ENCODE results near the gene GPR84. TPM values are rescaled to one million over a fixed set of nuclear protein-coding genes. Genes with fewer than 3 reads are reported as not detected.
A peak's percentile ranks its signal among the peaks of the same experiment; 100 is the strongest.

GPR84 gene
- polyA plus RNA-seq, 2 of the 4 experiments (the other 2 are of a cell fraction) = not detected

DNA sequence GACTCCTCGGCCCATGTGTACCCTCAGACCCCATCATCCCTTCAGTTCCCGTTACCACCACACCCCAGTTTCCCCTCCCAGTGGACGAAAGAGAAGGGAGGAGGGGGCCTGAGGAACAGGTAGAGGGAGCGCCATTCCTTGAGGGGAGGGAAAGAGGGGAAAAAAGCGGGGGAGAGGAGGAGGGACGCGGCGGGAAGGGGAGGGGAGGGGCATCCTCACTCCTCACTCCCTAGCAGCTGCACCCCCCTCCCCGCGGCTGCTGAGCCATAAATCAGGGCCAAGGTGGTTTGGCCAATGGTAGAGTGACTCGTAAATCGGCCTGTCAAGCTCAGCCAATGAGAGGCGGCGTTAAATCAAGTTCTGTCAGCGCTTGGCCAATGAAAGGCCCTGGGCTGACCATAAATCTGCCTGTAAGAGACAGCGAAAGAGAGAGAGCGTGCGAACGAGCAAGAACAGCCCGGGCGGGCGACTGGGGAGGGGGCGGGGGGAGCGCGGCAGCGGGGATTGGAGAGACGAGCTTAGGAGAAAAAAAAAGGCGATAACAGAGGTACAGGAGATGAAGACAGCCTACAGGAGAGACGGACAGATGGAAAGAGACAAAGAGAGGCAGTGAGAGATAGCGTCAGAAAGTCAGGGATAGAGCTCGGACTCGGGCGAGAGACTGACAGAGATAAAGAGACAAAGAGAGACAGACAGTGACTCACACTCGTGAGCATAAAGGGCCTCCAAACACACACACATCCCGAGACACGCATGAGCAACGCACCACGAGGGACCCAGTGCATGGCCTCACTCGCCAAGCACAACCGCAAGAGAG lies 5.1 kb downstream of the GPR84 start:
- peak overlapping the region; percentile 54 for H3K4me3 ChIP-seq
- H3K9me3 ChIP-seq = no peaks in the 10 kb centered on the region
- WGBS (ENCODE audit: missing lambda C conversion rate) = 3% methylated on average over 35 of the region's 40 CpGs
- peak overlapping the region; percentile 81 to 91 for H3K27ac ChIP-seq
- FAIRE-seq (peak; percentile 79), ATAC-seq (peak; percentile 80 to 92), DNase-seq (ENCODE audit: low read depth in 1 of 2, low spot score in 1 of 2) (peak; percentile 99 to 100)
- peak overlapping the region; percentile 89 for H3K4me2 ChIP-seq
- POLR2A ChIA-PET = interaction anchor here (0.6 to 3.4 kb wide), 11 partner anchors 9 to 322 kb away, joined by 3 to 27 read pairs (median 5); partner anchors contain the start of genes CBX5, COPZ1, HNRNPA1 and NFE2
- H3K4me1 ChIP-seq = peaks cover 28% of the 10 kb centered on the region
- CTCF ChIA-PET = interaction anchor here (0.7 to 9.2 kb wide), 22 partner anchors 9 to 350 kb away, joined by 3 to 125 read pairs (median 8); partner anchors contain the start of genes COPZ1 and HOXC8
- no peak for TF ChIP-seq RCOR1 (IDR thresholded peaks at IDR 0.05; ENCODE audit: low read depth, low read length)
- TF ChIP-seq EP300 (IDR thresholded peaks at IDR 0.05) = no peak
- TF ChIP-seq JUN (IDR thresholded peaks at IDR 0.05) = peak in 1 of 2 experiments; percentile 60; a peak in 2 of 5 replicates
- peak; percentile 70; the same call in 1 of the 2 replicates for TF ChIP-seq TP53 (CRISPR knock-in tag; IDR thresholded peaks at IDR 0.05)
- peak; percentile 98 for TF ChIP-seq HOXB5 (CRISPR knock-in tag; IDR thresholded peaks at IDR 0.05)
- TF ChIP-seq RNF2 (IDR thresholded peaks at IDR 0.05; ENCODE audit: borderline replicate concordance, low read depth) = no peak; the same call in 1 of the 2 replicates
- TF ChIP-seq FOXS1 (CRISPR knock-in tag; IDR thresholded peaks at IDR 0.05) = no peak
- no peak for TF ChIP-seq POLR2AphosphoS2 (conservative IDR thresholded peaks at IDR 0.05; ENCODE audit: low read length)
- no peak for TF ChIP-seq ESRRA (IDR thresholded peaks at IDR 0.05; ENCODE audit: borderline replicate concordance, low read length)
- no peak for TF ChIP-seq NR3C1 (IDR thresholded peaks at IDR 0.05)
- TF ChIP-seq NPAS2 (CRISPR knock-in tag; IDR thresholded peaks at IDR 0.05; ENCODE audit: borderline replicate concordance) = no peak
- no peak for TF ChIP-seq CHD4 (IDR thresholded peaks at IDR 0.05; ENCODE audit: borderline replicate concordance)
- TF ChIP-seq ZSCAN20 (CRISPR knock-in tag; IDR thresholded peaks at IDR 0.05) = no peak
- TF ChIP-seq RFX5 (IDR thresholded peaks at IDR 0.05) = peak; percentile 81
- no peak for TF ChIP-seq CBX8 (IDR thresholded peaks at IDR 0.05)
- peak; percentile 70 for TF ChIP-seq GATA3 (IDR thresholded peaks at IDR 0.05; ENCODE audit: borderline replicate concordance)
- TF ChIP-seq, protein P1, sequence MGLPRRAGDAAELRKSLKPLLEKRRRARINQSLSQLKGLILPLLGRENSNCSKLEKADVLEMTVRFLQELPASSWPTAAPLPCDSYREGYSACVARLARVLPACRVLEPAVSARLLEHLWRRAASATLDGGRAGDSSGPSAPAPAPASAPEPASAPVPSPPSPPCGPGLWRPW (IDR thresholded peaks at IDR 0.05) = no peak
- TF ChIP-seq RAD21 (conservative IDR thresholded peaks at IDR 0.05 in 1 of 2, IDR thresholded peaks at IDR 0.05 in 1 of 2) = no peak
- 0 out of 2 replicates have a peak, but pooled peaks have one; percentile 38 for TF ChIP-seq FOSL2 (IDR thresholded peaks at IDR 0.05)
- peak; percentile 75 for TF ChIP-seq FOSL2 (CRISPR knock-in tag; IDR thresholded peaks at IDR 0.05)
- TF ChIP-seq, protein P2, sequence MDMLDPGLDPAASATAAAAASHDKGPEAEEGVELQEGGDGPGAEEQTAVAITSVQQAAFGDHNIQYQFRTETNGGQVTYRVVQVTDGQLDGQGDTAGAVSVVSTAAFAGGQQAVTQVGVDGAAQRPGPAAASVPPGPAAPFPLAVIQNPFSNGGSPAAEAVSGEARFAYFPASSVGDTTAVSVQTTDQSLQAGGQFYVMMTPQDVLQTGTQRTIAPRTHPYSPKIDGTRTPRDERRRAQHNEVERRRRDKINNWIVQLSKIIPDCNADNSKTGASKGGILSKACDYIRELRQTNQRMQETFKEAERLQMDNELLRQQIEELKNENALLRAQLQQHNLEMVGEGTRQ (IDR thresholded peaks at IDR 0.05) = no peak
- peak; percentile 57; the same call in 1 of the 2 replicates for TF ChIP-seq HOXB13 (CRISPR knock-in tag; IDR thresholded peaks at IDR 0.05; ENCODE audit: low read depth)
- TF ChIP-seq, protein P3, sequence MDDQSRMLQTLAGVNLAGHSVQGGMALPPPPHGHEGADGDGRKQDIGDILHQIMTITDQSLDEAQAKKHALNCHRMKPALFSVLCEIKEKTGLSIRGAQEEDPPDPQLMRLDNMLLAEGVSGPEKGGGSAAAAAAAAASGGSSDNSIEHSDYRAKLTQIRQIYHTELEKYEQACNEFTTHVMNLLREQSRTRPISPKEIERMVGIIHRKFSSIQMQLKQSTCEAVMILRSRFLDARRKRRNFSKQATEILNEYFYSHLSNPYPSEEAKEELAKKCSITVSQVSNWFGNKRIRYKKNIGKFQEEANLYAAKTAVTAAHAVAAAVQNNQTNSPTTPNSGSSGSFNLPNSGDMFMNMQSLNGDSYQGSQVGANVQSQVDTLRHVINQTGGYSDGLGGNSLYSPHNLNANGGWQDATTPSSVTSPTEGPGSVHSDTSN (IDR thresholded peaks at IDR 0.05) = peak; percentile 100
- TF ChIP-seq, protein P4, sequence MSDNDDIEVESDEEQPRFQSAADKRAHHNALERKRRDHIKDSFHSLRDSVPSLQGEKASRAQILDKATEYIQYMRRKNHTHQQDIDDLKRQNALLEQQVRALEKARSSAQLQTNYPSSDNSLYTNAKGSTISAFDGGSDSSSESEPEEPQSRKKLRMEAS (IDR thresholded peaks at IDR 0.05) = peak; percentile 77
- TF ChIP-seq, protein P5, sequence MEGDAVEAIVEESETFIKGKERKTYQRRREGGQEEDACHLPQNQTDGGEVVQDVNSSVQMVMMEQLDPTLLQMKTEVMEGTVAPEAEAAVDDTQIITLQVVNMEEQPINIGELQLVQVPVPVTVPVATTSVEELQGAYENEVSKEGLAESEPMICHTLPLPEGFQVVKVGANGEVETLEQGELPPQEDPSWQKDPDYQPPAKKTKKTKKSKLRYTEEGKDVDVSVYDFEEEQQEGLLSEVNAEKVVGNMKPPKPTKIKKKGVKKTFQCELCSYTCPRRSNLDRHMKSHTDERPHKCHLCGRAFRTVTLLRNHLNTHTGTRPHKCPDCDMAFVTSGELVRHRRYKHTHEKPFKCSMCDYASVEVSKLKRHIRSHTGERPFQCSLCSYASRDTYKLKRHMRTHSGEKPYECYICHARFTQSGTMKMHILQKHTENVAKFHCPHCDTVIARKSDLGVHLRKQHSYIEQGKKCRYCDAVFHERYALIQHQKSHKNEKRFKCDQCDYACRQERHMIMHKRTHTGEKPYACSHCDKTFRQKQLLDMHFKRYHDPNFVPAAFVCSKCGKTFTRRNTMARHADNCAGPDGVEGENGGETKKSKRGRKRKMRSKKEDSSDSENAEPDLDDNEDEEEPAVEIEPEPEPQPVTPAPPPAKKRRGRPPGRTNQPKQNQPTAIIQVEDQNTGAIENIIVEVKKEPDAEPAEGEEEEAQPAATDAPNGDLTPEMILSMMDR (IDR thresholded peaks at IDR 0.05) = no peak
- peak; percentile 71 for TF ChIP-seq CHD2 (IDR thresholded peaks at IDR 0.05; ENCODE audit: low read length, partially characterized antibody)
- peak; percentile 99 for TF ChIP-seq MAZ (IDR thresholded peaks at IDR 0.05; ENCODE audit: borderline replicate concordance, low read depth, low read length)
- no peak for TF ChIP-seq PHF8 (IDR thresholded peaks at IDR 0.05; ENCODE audit: borderline replicate concordance, low read depth)
- TF ChIP-seq HEYL (CRISPR knock-in tag; IDR thresholded peaks at IDR 0.05) = no peak
- TF ChIP-seq BHLHE40 (IDR thresholded peaks at IDR 0.05; ENCODE audit: low read depth, low read length) = peak; percentile 11; the same call in 1 of the 2 replicates
- no peak for TF ChIP-seq KDM1A (IDR thresholded peaks at IDR 0.05; ENCODE audit: low read depth)
- no peak for TF ChIP-seq ZC3H11A (IDR thresholded peaks at IDR 0.05)
- no peak for TF ChIP-seq SMC3 (IDR thresholded peaks at IDR 0.05)
- TF ChIP-seq, protein P6, sequence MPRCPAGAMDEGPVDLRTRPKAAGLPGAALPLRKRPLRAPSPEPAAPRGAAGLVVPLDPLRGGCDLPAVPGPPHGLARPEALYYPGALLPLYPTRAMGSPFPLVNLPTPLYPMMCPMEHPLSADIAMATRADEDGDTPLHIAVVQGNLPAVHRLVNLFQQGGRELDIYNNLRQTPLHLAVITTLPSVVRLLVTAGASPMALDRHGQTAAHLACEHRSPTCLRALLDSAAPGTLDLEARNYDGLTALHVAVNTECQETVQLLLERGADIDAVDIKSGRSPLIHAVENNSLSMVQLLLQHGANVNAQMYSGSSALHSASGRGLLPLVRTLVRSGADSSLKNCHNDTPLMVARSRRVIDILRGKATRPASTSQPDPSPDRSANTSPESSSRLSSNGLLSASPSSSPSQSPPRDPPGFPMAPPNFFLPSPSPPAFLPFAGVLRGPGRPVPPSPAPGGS (IDR thresholded peaks at IDR 0.05) = 0 out of 3 replicates have a peak, but pooled peaks have one; percentile 22
- no peak for TF ChIP-seq RARB (CRISPR knock-in tag; IDR thresholded peaks at IDR 0.05)
- peak; percentile 86 for TF ChIP-seq ZFP36 (IDR thresholded peaks at IDR 0.05; ENCODE audit: borderline replicate concordance, partially characterized antibody)
- TF ChIP-seq JUNB (IDR thresholded peaks at IDR 0.05) = peak; percentile 60
